ENCODE measurements around the gene INPP5D. TPM values are rescaled to one million over a fixed set of nuclear protein-coding genes. Genes with fewer than 3 reads are reported as not detected.

Gene INPP5D
- total RNA-seq, 1 donor from 2014 or later = 275 TPM

Other genes starting within 250 kb of the INPP5D start
- 0.88 and 2.1 TPM in 2 replicates for gene SNORC, start 190.1 kb upstream of the INPP5D start, total RNA-seq
- gene NGEF, start 47.1 kb upstream of the INPP5D start, total RNA-seq = not detected in 2 replicates
- not detected in 2 replicates for gene NEU2, start 27.7 kb upstream of the INPP5D start, total RNA-seq
- gene ATG16L1, start 191.3 kb downstream of the INPP5D start, total RNA-seq = 39.0 and 49.9 TPM in 2 replicates
- 0.04 TPM in 1 of 2 replicates, not detected in the other for gene SAG, start 247.5 kb downstream of the INPP5D start, total RNA-seq